Fibroblast of the aortic adventitia (primary cell): ENCODE results near the gene GPC4. TPM values are rescaled to one million over a fixed set of nuclear protein-coding genes. Genes with fewer than 3 reads are reported as not detected.
A peak's percentile ranks its signal among the peaks of the same experiment; 100 is the strongest.

Experiments used
- DNase-seq: peaks from one replicate; pipeline ENCODE4 v3.0.0-alpha.2; 2010; ENCODE audit warnings: low read depth
- H3K4me3 ChIP-seq: 2 replicates; pipeline ENCODE4 v1.5.1; 2011; ENCODE audit warnings: low read depth, mild to moderate bottlenecking, control low read depth, low read length, moderate library complexity
- CTCF ChIP-seq: IDR thresholded peaks from 2 replicates; pipeline ENCODE4 v1.5.1; 2011; ENCODE audit warnings: mild to moderate bottlenecking, low read length, control low read depth, inconsistent platforms; ENCODE audit not compliant: insufficient read depth
- total RNA-seq: library from RNA; depleted of rRNA; stranded (reverse); fragments of >200 nt; gene quantifications from 2 replicates; pipeline ENCODE4 v1.2.3, GENCODE V29; 2012; ENCODE audit warnings: low replicate concordance

Gene GPC4
- total RNA-seq, 1 donor: 0.54 TPM

- no peak overlapping the region for H3K4me3 ChIP-seq
- DNase-seq: peak; percentile 9
- no peak for TF ChIP-seq CTCF
Measured at GRCh38 chrX:133401536-133401935, 13.8 kb downstream of the GPC4 start.

DNA sequence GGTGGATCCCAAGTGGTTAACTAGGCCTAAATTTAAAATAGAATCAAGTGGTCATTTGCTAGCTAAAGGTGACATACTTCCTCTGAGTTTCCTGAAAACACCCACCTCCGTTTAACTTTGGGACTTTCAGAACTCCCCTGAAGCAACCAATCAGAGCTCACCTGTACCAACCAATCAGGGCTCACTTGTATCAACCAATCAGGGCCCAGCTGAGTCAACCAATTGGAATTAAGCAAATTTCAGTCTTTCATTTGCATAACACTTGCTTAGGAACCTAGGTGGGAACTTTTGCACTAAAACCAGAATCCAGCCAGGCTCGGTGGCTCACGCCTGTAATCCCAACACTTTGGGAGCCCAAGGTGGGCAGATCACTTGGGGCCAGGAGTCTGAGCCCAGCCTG lies 15.9 kb downstream of the GPC4 start:
- no peak for TF ChIP-seq CTCF
- no peak overlapping the region for H3K4me3 ChIP-seq
- no peak for DNase-seq

GRCh38 chrX:133394765-133395164 lies 20.5 kb downstream of the GPC4 start:
- no peak for DNase-seq
- H3K4me3 ChIP-seq: no peak overlapping the region
- TF ChIP-seq CTCF: no peak

GRCh38 chrX:133392671-133393070 lies 22.6 kb downstream of the GPC4 start:
- DNase-seq: no peak
- no peak for TF ChIP-seq CTCF
- no peak overlapping the region for H3K4me3 ChIP-seq

- TF ChIP-seq CTCF: no peak
- no peak overlapping the region for H3K4me3 ChIP-seq
- no peak for DNase-seq
Measured at GRCh38 chrX:133391111-133391510, 24.2 kb downstream of the GPC4 start.

DNA sequence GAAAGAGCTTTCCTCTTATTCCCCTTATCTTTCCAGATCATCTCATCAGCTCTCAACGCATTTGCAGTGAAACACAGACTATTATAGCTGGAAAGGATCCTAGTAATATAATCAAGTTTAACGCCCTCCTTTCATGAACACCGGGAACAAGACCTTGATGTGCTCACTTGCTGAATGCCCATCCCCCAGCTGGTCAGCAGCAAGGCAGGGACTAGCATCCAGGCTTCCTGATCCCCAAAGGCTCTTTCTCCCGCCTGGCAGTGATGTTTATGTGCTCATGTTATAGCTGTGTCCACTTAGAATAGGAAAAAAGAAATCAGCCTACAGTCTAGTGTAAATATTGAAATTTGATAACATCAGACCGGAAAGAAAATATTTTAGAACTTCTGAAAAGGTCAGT lies 24.6 kb downstream of the GPC4 start:
- DNase-seq: no peak
- no peak for TF ChIP-seq CTCF
- no peak overlapping the region for H3K4me3 ChIP-seq

DNA sequence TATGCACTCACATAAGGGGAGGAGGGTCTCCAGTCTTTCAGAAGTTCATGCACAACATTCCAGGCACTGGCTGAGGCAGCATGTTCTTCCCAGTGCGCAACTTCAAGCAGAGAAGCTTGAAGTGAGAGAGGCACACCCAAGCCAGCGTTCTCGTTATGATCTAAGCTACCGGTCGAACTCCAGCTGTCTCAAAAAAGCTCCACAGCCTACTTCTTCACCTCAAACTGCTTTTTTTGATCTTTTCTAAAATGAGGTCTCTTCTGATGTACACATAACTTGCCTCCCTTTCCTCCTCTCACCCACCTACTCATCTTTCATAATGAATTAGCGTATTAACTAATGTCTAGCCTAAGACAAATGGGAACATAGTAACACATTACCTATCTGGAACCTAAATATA lies 25.3 kb downstream of the GPC4 start:
- no peak for DNase-seq
- TF ChIP-seq CTCF: no peak
- no peak overlapping the region for H3K4me3 ChIP-seq
